Measurements from ENCODE around the gene PSMD1. TPM values are rescaled to one million over a fixed set of nuclear protein-coding genes. Genes with fewer than 3 reads are reported as not detected.

PSMD1 gene
- total RNA-seq, 1 donor from 2014 or later: 55.3 TPM

GRCh38 chr2:231181860-231182512 is 125.3 kb downstream of the PSMD1 start:
- intact Hi-C loops (cut with DNase I): no loop called here
- no peak for TF ChIP-seq CTCF (IDR thresholded peaks at IDR 0.05)
- DNase-seq: peak; percentile 84

GRCh38 chr2:231182513-231182899 is 125.8 kb downstream of the PSMD1 start:
- no peak for DNase-seq
- Histone ChIP-seq H3K9me3 (no peaks in the 10 kb centered on the region), H3K27me3 (ENCODE audit: low read depth) (no peaks in the 10 kb centered on the region), H3K27ac (no peak overlapping the region), H3K36me3 (no peaks in the 10 kb centered on the region), H3K4me3 (no peak overlapping the region), H3K4me1 (peaks cover 49% of the 10 kb centered on the region)
- intact Hi-C loops (cut with DNase I): no loop called here
- no peak for TF ChIP-seq CTCF (IDR thresholded peaks at IDR 0.05)
- ATAC-seq: no peak

More at GRCh38 chr2:231181860-231182512, 125.3 kb downstream of the PSMD1 start:
- H3K4me1 ChIP-seq: peaks cover 47% of the 10 kb centered on the region
- H3K36me3 ChIP-seq: no peaks in the 10 kb centered on the region
- no peak overlapping the region for H3K4me3 ChIP-seq
- ATAC-seq: peak; percentile 79 to 87
- H3K27me3 ChIP-seq (ENCODE audit: low read depth): no peaks in the 10 kb centered on the region
- peak overlapping the region; percentile 37 for H3K27ac ChIP-seq
- no peaks in the 10 kb centered on the region for H3K9me3 ChIP-seq

- no peak for ATAC-seq
- no peaks in the 10 kb centered on the region for H3K9me3 ChIP-seq
- no peaks in the 10 kb centered on the region for H3K36me3 ChIP-seq
- peaks cover 51% of the 10 kb centered on the region for H3K4me1 ChIP-seq
- H3K27me3 ChIP-seq (ENCODE audit: low read depth): no peaks in the 10 kb centered on the region
- no peak overlapping the region for H3K4me3 ChIP-seq
- DNase-seq: no peak
- H3K27ac ChIP-seq: no peak overlapping the region
- intact Hi-C loops (cut with DNase I): no loop called here
- TF ChIP-seq CTCF (IDR thresholded peaks at IDR 0.05): no peak
Observed at GRCh38 chr2:231183851-231184250, 127.2 kb downstream of the PSMD1 start.

GRCh38 chr2:231184319-231184718 is 127.7 kb downstream of the PSMD1 start:
- H3K36me3 ChIP-seq: no peaks in the 10 kb centered on the region
- H3K27me3 ChIP-seq (ENCODE audit: low read depth): no peaks in the 10 kb centered on the region
- TF ChIP-seq CTCF (IDR thresholded peaks at IDR 0.05): no peak
- DNase-seq (no peak), ATAC-seq (no peak)
- peaks cover 51% of the 10 kb centered on the region for H3K4me1 ChIP-seq
- H3K4me3 ChIP-seq: no peak overlapping the region
- intact Hi-C loops (cut with DNase I): no loop called here
- H3K9me3 ChIP-seq: no peaks in the 10 kb centered on the region
- H3K27ac ChIP-seq: no peak overlapping the region

GRCh38 chr2:231185050-231185725 is 128.5 kb downstream of the PSMD1 start:
- ATAC-seq: no peak

More at GRCh38 chr2:231185050-231185725, 128.5 kb downstream of the PSMD1 start:
- intact Hi-C loops (cut with DNase I): no loop called here
- Histone ChIP-seq H3K27ac (peak overlapping the region; percentile 28), H3K27me3 (ENCODE audit: low read depth) (no peaks in the 10 kb centered on the region), H3K9me3 (no peaks in the 10 kb centered on the region), H3K4me3 (no peak overlapping the region), H3K4me1 (peaks cover 50% of the 10 kb centered on the region), H3K36me3 (no peaks in the 10 kb centered on the region)
- no peak for TF ChIP-seq CTCF (IDR thresholded peaks at IDR 0.05)
- DNase-seq: no peak

Measured in lower lobe of right lung (tissue), 2 donors.